ENCODE results near the gene SLC43A2. TPM values are rescaled to one million over a fixed set of nuclear protein-coding genes. Genes with fewer than 3 reads are reported as not detected.

The SLC43A2 gene
- total and polyA plus RNA-seq, 2 of the 13 experiments (the other 11 are each of a cell fraction or from before 2014, with no cell fraction given), result 7.3 to 20.0 TPM

GRCh38 chr17:1592751-1593629 is 35.6 kb downstream of the SLC43A2 start (continued):
- TF ChIP-seq THAP9 (CRISPR knock-in tag; IDR thresholded peaks at IDR 0.05; ENCODE audit: borderline replicate concordance) (no peak), ZBTB25 (CRISPR knock-in tag; IDR thresholded peaks at IDR 0.05) (no peak), MEF2D (CRISPR knock-in tag; IDR thresholded peaks at IDR 0.05) (no peak), SAP130 (CRISPR knock-in tag; IDR thresholded peaks at IDR 0.05; ENCODE audit: low read depth) (peak; percentile 26), KLF9 (CRISPR knock-in tag; IDR thresholded peaks at IDR 0.05; ENCODE audit: low read depth) (no peak), MYC (CRISPR knock-in tag; IDR thresholded peaks at IDR 0.05; ENCODE audit: borderline replicate concordance) (peak; percentile 38; the same call in 1 of the 2 replicates), ZFP82 (CRISPR knock-in tag; IDR thresholded peaks at IDR 0.05; ENCODE audit: borderline replicate concordance) (no peak), FOXM1 (CRISPR knock-in tag; IDR thresholded peaks at IDR 0.05) (no peak), FOXP4 (CRISPR knock-in tag; IDR thresholded peaks at IDR 0.05) (peak; percentile 66), SUZ12 (IDR thresholded peaks at IDR 0.05; ENCODE audit: low read depth, low read length) (no peak), TFAP4 (IDR thresholded peaks at IDR 0.05; ENCODE audit: borderline replicate concordance, low read depth) (peak; percentile 72; the same call in 1 of the 2 replicates), MXD1 (CRISPR knock-in tag; IDR thresholded peaks at IDR 0.05) (no peak), ZNF431 (CRISPR knock-in tag; IDR thresholded peaks at IDR 0.05; ENCODE audit: borderline replicate concordance, low read depth) (peak; percentile 66), ZNF605 (CRISPR knock-in tag; IDR thresholded peaks at IDR 0.05) (0 out of 2 replicates have a peak, but pooled peaks have one; percentile 45), CSRNP2 (CRISPR knock-in tag; conservative IDR thresholded peaks at IDR 0.05; ENCODE audit: low read depth) (no peak), ATM (IDR thresholded peaks at IDR 0.05; ENCODE audit: borderline replicate concordance) (no peak), FOXP1 (IDR thresholded peaks at IDR 0.05) (no peak), FOXP1 (CRISPR knock-in tag; IDR thresholded peaks at IDR 0.05) (peak; percentile 40; the same call in 1 of the 2 replicates), TFDP1 (CRISPR knock-in tag; IDR thresholded peaks at IDR 0.05; ENCODE audit: borderline replicate concordance) (no peak)

Measured in HepG2 (cell line).